Mammary epithelial cell (primary cell): ENCODE results near the gene KDM5A.

ENCODE experiments used
- CTCF ChIP-seq, 2 donors: IDR thresholded peaks in 1 of 2; conservative IDR thresholded peaks in 1 of 2; 2 replicates each; pipeline ENCODE4 v1.5.1; 2011 to 2012; ENCODE audit warnings: inconsistent platforms in 2 of 2, low read length in 2 of 2, mild to moderate bottlenecking in 2 of 2, control low read depth in 1 of 2, low read depth in 1 of 2; ENCODE audit not compliant: insufficient read depth in 1 of 2; ENCODE audit errors: extremely low read depth in 1 of 2
- EZH2 ChIP-seq: IDR thresholded peaks from 2 replicates; pipeline ENCODE4 v1.6.1; 2012; ENCODE audit warnings: low read length, inconsistent platforms, borderline replicate concordance

GRCh38 chr12:256958-257357, 132.2 kb downstream of the KDM5A start:
- TF ChIP-seq CTCF (conservative IDR thresholded peaks at IDR 0.05 in 1 of 2, IDR thresholded peaks at IDR 0.05 in 1 of 2; ENCODE audit: extremely low read depth in 1 of 2, insufficient read depth in 1 of 2, low read depth in 1 of 2, low read length in 2 of 2) (no peak), EZH2 (no peak)
